Neural cell (in vitro differentiated cells): ENCODE results near the gene HOXC6. TPM values are rescaled to one million over a fixed set of nuclear protein-coding genes. Genes with fewer than 3 reads are reported as not detected.

ENCODE experiments used
- H2AFZ ChIP-seq: fragments of 200-600, 300-800 bp; sonication (generic), shearing (Covaris generic); 2 replicates; pipeline ENCODE4 v1.6.0; 2014; ENCODE audit warnings: low read depth, mild to moderate bottlenecking, antibody characterized with exemption, low read length, moderate library complexity
- H3F3A ChIP-seq: fragments of 200-600 bp; shearing (Covaris generic); 2 replicates; pipeline ENCODE4 v1.6.1; 2016; ENCODE audit warnings: mild to moderate bottlenecking, moderate library complexity, mixed read lengths, antibody characterized with exemption, low read length; ENCODE audit not compliant: insufficient read depth, poor library complexity, severe bottlenecking
- H3K27ac ChIP-seq: fragments of 200-600, 300-800 bp; sonication (generic), shearing (Covaris generic); 2 replicates; pipeline ENCODE4 v1.5.1; 2014; ENCODE audit warnings: mild to moderate bottlenecking, low read length, moderate library complexity
- H3K27me3 ChIP-seq: fragments of 300-800, 200-600 bp; sonication (generic), shearing (Covaris generic); 2 replicates; pipeline ENCODE4 v1.6.0; 2014; ENCODE audit warnings: mild to moderate bottlenecking, low read depth, low read length, moderate library complexity; ENCODE audit not compliant: insufficient read depth
- H3K36me3 ChIP-seq: fragments of 300-800, 200-600 bp; sonication (generic), shearing (Covaris generic); 2 replicates; pipeline ENCODE4 v1.5.1; 2014; ENCODE audit warnings: mild to moderate bottlenecking, antibody characterized with exemption, low read length, moderate library complexity; ENCODE audit not compliant: insufficient read depth
- H3K4me2 ChIP-seq: fragments of 300-800, 200-600 bp; sonication (generic), shearing (Covaris generic); 2 replicates; pipeline ENCODE4 v1.6.0; 2014; ENCODE audit warnings: mild to moderate bottlenecking, low read length
- H3K4me3 ChIP-seq: fragments of 300-800, 200-600 bp; sonication (generic), shearing (Covaris generic); 2 replicates; pipeline ENCODE4 v1.5.1; 2014; ENCODE audit warnings: mild to moderate bottlenecking, low read length, moderate library complexity
- H3K79me2 ChIP-seq: fragments of 200-600 bp; shearing (Covaris generic); replicated peaks from 2 replicates; pipeline ENCODE4 v1.6.0; 2014; ENCODE audit warnings: mild to moderate bottlenecking, low read length, moderate library complexity; ENCODE audit not compliant: insufficient read depth
- H3K9ac ChIP-seq: fragments of 300-800, 200-600 bp; sonication (generic), shearing (Covaris generic); 2 replicates; pipeline ENCODE4 v1.6.1; 2016; ENCODE audit warnings: mild to moderate bottlenecking, low read length, mixed read lengths
- H3K9me2 ChIP-seq: fragments of 200-600 bp; shearing (Covaris generic); 2 replicates; pipeline ENCODE4 v1.6.1; 2016; ENCODE audit warnings: mild to moderate bottlenecking, low read length, mixed read lengths; ENCODE audit not compliant: insufficient read depth
- H3K9me3 ChIP-seq: fragments of 200-600, 300-800 bp; sonication (generic), shearing (Covaris generic); 2 replicates; pipeline ENCODE4 v1.6.1; 2016; ENCODE audit warnings: mild to moderate bottlenecking, mixed run types, low read length, moderate library complexity, mixed read lengths
- H4K20me1 ChIP-seq: fragments of 200-600 bp; shearing (Covaris generic); 2 replicates; pipeline ENCODE4 v1.6.1; 2016; ENCODE audit warnings: mild to moderate bottlenecking, mixed run types; ENCODE audit not compliant: insufficient read depth
- EP300 ChIP-seq: fragments of 450-650 bp; conservative IDR thresholded peaks from 2 replicates; pipeline ENCODE4 v1.6.1; 2014; ENCODE audit warnings: antibody characterized with exemption, mild to moderate bottlenecking, moderate library complexity; ENCODE audit not compliant: poor library complexity, severe bottlenecking
- EZH2 ChIP-seq: fragments of 200-600, 300-800 bp; shearing (Covaris generic), sonication (generic); IDR thresholded peaks from 2 replicates; pipeline ENCODE4 v1.6.1; 2014; ENCODE audit warnings: antibody characterized with exemption, low read length, borderline replicate concordance, mild to moderate bottlenecking; ENCODE audit not compliant: insufficient read depth, poor library complexity, severe bottlenecking
- MXI1 ChIP-seq: fragments of 450-650 bp; conservative IDR thresholded peaks from 2 replicates; pipeline ENCODE4 v1.6.1; 2014; ENCODE audit warnings: antibody characterized with exemption, mild to moderate bottlenecking; ENCODE audit not compliant: poor library complexity, severe bottlenecking
- POLR2AphosphoS5 ChIP-seq: IDR thresholded peaks from 2 replicates; pipeline ENCODE4 v1.6.1; 2012
- RAD21 ChIP-seq: fragments of 450-650 bp; conservative IDR thresholded peaks from 2 replicates; pipeline ENCODE4 v1.6.1; 2014; ENCODE audit warnings: antibody characterized with exemption, mild to moderate bottlenecking, moderate library complexity
- TAF1 ChIP-seq: IDR thresholded peaks from 2 replicates; pipeline ENCODE4 v1.6.1; 2012; ENCODE audit warnings: low read depth
- polyA plus RNA-seq: library from polyadenylated mRNA; depleted of rRNA; stranded (reverse); fragments of >200 nt; gene quantifications from 2 replicates; pipeline ENCODE4 v1.2.3, GENCODE V29; 2014
- TF ChIP-seq, protein P1 (sequence below): fragments of 450-650 bp; IDR thresholded peaks from 2 replicates; pipeline ENCODE4 v1.5.1; 2014; ENCODE audit warnings: antibody characterized with exemption, mild to moderate bottlenecking, moderate library complexity; ENCODE audit not compliant: poor library complexity, severe bottlenecking
- TF ChIP-seq, protein P2 (sequence below): IDR thresholded peaks from 2 replicates; pipeline ENCODE4 v1.6.1; 2012; ENCODE audit warnings: borderline replicate concordance

HOXC6 gene
- polyA plus RNA-seq, 1 donor from 2014 or later: not detected

DNA sequence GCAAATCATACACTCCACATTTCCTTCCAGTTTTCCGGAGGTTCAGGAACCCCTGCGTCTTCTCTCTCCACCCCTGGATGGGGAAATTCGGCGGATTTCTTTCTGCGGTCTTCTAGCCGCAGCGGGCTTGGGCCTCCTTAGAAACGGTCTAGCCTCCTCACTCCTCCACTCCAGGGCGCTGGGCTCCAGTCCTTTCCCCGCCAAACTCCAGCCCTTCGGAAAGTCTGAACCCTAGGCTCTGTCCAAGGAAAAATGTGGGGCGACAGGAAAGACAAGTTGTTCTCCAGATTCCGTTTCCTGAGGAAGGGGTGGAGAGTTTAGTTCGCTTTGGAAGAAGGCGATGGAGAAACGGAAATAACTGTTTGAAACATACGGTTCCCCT is 44.7 kb upstream of the HOXC6 start:
- Histone ChIP-seq H2AFZ (no peak overlapping the region), H3K9ac (no peak overlapping the region), H3K9me2 (no peaks in the 10 kb centered on the region), H3F3A (no peaks in the 10 kb centered on the region), H3K9me3 (no peaks in the 10 kb centered on the region), H4K20me1 (no peaks in the 10 kb centered on the region), H3K36me3 (no peaks in the 10 kb centered on the region), H3K4me3 (no peak overlapping the region), H3K27ac (no peak overlapping the region), H3K4me2 (no peak overlapping the region), H3K79me2 (no peaks in the 10 kb centered on the region), H3K27me3 (peaks cover 100% of the 10 kb centered on the region)
- TF ChIP-seq POLR2AphosphoS5: no peak
- no peak for TF ChIP-seq EP300
- TF ChIP-seq, protein P1, sequence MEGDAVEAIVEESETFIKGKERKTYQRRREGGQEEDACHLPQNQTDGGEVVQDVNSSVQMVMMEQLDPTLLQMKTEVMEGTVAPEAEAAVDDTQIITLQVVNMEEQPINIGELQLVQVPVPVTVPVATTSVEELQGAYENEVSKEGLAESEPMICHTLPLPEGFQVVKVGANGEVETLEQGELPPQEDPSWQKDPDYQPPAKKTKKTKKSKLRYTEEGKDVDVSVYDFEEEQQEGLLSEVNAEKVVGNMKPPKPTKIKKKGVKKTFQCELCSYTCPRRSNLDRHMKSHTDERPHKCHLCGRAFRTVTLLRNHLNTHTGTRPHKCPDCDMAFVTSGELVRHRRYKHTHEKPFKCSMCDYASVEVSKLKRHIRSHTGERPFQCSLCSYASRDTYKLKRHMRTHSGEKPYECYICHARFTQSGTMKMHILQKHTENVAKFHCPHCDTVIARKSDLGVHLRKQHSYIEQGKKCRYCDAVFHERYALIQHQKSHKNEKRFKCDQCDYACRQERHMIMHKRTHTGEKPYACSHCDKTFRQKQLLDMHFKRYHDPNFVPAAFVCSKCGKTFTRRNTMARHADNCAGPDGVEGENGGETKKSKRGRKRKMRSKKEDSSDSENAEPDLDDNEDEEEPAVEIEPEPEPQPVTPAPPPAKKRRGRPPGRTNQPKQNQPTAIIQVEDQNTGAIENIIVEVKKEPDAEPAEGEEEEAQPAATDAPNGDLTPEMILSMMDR: no peak
- no peak for TF ChIP-seq TAF1
- no peak for TF ChIP-seq MXI1
- no peak for TF ChIP-seq EZH2
- TF ChIP-seq RAD21: no peak
- TF ChIP-seq, protein P2, sequence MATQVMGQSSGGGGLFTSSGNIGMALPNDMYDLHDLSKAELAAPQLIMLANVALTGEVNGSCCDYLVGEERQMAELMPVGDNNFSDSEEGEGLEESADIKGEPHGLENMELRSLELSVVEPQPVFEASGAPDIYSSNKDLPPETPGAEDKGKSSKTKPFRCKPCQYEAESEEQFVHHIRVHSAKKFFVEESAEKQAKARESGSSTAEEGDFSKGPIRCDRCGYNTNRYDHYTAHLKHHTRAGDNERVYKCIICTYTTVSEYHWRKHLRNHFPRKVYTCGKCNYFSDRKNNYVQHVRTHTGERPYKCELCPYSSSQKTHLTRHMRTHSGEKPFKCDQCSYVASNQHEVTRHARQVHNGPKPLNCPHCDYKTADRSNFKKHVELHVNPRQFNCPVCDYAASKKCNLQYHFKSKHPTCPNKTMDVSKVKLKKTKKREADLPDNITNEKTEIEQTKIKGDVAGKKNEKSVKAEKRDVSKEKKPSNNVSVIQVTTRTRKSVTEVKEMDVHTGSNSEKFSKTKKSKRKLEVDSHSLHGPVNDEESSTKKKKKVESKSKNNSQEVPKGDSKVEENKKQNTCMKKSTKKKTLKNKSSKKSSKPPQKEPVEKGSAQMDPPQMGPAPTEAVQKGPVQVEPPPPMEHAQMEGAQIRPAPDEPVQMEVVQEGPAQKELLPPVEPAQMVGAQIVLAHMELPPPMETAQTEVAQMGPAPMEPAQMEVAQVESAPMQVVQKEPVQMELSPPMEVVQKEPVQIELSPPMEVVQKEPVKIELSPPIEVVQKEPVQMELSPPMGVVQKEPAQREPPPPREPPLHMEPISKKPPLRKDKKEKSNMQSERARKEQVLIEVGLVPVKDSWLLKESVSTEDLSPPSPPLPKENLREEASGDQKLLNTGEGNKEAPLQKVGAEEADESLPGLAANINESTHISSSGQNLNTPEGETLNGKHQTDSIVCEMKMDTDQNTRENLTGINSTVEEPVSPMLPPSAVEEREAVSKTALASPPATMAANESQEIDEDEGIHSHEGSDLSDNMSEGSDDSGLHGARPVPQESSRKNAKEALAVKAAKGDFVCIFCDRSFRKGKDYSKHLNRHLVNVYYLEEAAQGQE: no peak

DNA sequence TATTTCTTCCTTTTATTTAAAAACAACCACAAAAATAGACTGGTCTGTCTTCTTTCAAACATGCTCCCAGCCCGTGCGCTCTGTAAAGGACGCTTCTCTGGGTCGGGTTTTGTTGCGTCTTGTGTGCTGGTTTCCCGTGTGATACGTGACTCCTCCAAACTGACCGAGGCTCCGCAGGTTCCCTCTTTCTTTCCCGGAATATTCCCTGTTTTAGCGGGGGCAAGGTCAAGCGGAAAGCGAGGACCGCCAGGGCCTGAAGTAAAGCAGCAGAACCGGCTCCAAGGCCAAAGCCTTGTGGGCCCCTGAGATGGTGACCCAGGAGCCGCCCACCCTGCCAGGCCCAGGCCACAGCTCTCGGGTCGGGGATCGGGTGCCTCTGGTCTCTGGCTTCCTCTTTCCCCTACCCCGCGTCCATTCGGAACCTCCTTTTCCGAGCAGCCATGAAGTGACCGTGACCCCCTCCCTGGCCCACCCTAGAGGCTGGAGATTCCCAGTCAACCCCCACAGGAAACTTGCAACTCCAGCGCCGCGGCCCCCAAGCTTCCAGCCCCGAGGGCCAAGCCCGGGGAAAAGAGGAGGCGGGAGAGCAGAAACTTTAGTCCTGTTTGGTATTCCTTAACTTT is 44.2 kb upstream of the HOXC6 start:
- no peaks in the 10 kb centered on the region for H3K9me3 ChIP-seq
- H3K9ac ChIP-seq: no peak overlapping the region
- no peak overlapping the region for H3K4me2 ChIP-seq
- peaks cover 100% of the 10 kb centered on the region for H3K27me3 ChIP-seq
- no peak overlapping the region for H3K27ac ChIP-seq
- H3F3A ChIP-seq: no peaks in the 10 kb centered on the region
- no peak overlapping the region for H3K4me3 ChIP-seq
- H3K9me2 ChIP-seq: no peaks in the 10 kb centered on the region
- H3K79me2 ChIP-seq: no peaks in the 10 kb centered on the region
- H2AFZ ChIP-seq: no peak overlapping the region
- peak; percentile 30 for TF ChIP-seq EZH2
- TF ChIP-seq EP300: no peak
- no peaks in the 10 kb centered on the region for H3K36me3 ChIP-seq
- no peaks in the 10 kb centered on the region for H4K20me1 ChIP-seq
